Stimulated activated CD4-positive, alpha-beta T cell treated with anti-CD3 and anti-CD28 coated beads, Interleukin-1b, Interleukin-23, amount 100 ng/mL, for 1 hour (primary cell): ENCODE measurements around the gene P2RX2.

Experiments used
- DNase-seq, 2 donors: peaks; one replicate each; pipeline ENCODE4 v3.0.0-alpha.2; 2020; ENCODE audit warnings: low read depth in 2 of 2

Gene P2RX2

DNA sequence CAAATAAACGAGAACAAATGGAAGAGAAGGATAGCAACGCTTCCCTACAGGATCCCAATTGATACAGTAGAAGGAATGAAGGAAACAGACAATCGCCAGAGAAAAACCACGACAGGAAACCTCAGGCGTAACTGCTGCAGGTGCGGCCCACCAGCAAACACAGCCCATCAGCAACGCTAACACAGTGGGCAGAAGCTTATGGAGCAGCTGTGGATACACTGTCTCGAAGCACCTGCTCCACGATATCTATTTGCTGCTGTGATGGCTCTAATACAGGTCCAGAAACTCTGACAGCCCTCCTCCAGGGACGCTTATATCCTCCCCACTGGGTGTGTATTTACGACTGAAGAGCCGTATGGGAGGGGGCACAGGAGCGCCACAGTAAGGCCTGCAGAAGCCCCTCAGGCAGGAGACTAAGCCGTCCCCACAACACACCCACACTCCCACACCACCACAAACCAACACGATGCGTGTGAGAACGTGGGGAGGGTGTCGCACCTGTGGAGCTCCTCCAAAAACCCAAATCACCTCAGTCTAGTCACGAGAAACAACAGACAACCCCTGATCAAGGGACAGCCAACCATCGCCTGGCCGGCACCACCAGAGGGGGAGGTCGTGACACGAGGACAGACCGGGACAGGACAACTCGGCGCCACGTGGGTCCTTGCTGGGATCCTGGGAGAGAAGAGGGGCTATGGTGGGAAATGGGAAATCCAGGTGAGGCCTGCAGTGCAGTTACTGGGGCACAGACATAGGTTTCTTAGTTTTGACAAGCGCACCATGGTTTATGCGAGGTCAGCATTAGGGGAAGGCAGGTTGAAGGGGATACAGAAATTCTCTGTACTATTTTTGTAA lies 44.6 kb downstream of the P2RX2 start:
- no peak for DNase-seq

DNA sequence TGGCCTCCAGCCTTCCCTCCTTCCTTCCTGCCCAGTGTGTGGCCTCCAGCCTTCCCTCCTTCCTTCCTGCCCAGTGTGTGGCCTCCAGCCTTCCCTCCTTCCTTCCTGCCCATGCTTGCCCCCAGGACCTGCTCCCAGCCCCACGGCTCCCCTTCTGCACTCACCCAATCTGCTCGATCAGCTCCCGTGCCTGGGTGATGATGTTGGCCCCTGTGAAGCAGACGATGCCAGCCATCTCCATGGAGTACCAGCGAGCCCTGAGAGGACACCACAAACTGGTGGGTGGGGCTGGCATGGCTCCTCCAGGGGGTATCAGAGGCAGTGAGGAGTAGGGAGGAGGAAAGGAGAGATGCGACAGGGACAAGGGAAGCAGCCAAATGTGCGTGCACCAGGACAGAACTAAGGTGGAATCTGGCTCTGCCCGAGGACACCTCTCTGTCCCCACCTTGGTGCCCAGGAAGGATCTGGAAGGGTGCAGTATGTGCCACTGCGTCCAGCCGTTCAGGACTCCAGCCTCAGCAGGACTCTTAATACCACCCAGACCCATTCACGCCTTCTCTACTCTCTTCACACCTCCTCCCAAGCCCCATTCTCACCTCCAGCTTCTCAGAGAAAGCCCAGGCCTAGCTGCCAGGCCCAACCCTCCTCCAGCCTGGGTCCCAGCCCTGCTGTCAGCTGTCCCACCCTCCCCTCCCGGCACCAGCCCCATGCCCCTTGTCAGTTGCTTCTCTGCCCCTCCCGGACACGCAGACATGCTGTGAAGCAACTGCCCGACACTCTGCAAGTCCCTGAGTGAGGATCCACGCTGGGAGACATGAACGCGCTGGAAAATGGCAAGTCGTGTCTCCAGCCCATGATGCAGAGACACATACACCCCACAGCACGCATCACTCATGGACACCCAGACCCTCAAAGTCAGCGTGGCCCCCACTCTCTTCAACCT lies 45.9 kb downstream of the P2RX2 start:
- no peak for DNase-seq

DNA sequence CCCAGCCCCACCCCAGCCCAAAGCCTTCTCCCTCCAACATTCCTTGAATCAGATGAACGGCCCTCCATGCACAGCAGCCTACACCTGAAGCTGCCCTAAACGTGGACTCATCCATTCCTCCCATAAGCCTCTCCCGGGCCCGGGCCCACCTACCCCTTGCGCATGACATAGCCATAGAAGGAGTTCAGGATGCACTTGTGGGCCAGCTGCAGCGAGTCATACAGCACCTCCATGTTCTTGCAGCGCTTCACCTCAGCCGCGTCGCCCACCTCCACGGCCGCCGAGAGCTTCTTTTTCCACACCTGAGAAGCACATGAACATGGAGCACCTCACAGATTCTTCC lies 46.5 kb downstream of the P2RX2 start:
- no peak for DNase-seq

DNA sequence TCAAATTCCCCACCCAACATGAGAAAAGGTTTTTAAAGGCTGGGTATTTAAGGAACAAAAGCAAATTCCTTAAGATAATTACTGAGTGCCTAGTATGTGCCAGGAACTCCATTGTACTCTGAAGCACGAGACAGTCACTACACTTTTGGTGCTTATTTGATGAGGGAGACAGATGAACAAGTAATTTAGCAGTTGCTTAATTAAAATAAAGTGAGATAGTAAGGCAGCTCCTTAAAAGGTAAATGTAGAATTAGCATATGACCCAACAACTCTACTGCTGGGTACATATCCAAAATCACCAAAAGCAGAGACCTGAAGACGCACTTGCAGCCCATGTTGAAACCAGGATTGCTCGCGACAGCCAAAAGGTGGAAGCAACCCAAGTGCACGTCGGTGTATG lies 47.2 kb downstream of the P2RX2 start:
- no peak for DNase-seq

DNA sequence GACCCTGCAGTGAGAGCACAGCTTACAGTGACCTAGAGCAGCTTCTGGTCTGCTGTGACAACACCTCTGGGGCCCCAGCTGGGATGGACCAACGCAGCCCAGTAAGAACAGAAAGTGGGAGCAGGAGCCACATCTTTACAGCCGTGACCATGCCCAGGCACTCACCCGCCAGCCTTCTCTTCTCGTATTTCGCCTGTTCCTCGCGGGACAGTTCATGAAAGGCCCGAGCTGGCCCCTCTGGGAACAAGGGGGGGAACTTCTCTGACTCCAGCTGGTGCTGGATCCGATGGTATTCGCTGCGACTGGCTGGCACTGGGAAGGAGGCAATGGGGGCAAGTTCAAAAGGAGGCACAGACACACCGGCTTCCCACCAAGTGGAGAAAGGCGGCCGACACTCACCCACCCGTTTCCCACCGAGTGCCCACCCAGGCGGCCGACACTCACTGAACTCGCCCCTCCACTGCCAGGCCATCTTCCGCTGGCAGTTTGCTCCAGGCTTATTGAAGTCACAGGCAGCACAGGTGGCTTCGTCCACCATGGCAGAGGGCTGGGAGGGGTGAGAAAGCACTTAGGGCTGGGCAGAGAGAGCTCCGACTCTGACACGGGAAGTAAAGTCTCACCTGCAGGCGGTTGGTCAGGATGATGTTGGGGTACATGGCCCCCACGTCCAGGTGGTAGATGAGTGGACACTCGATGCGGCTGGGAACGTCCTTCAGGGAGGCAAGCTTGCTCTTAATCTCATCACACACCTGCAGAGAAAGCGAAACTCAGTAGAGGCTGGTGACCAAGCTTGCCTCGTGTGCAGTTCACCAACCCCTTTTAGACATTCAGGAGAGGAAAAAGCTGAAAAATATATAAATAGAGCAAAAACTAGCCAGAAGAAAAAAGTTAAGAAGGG lies 49.9 kb downstream of the P2RX2 start:
- DNase-seq, result no peak

DNA sequence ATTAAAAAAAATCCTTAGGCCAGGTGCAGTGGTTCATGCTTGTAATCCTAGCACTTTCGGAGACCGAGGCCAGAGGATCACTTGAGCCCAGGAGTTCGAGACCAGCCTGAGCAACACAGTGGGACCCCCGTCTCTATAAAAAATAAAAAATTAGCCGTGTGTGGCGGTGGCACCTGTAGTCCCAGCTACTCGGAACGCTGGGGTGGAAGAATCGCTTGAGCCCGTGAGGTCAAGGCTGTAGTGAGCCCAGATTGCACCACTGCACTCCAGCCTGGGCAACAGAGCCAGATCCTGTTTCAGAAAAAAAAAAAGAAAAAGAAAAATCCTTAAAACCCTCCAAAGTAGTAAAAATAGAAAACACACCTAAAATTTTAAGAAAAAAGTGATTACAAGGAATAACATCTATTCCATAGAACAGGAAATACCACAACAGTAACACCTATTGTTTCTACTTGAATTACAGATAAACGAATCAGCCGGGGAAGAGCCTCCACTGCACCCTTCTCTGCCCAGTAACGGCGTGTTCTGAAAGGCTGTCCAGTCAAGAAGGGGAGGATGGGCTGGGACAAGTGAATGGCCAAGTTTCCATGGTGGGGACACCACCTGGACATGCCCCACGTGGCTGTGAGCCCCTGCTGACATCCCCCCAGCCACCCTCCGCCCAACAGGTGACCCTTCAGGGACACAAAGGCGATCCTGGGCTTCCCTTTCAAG lies 50.7 kb downstream of the P2RX2 start:
- no peak for DNase-seq
